GM12878 (cell line): ENCODE results near the gene CACNA1I. TPM values are rescaled to one million over a fixed set of nuclear protein-coding genes. Genes with fewer than 3 reads are reported as not detected.

Source experiments
- ATAC-seq: fragments of 200-7000 bp; cut with Tn5 transposase; 3 replicates; pipeline ENCODE4 v1.9.1; 2020; ENCODE audit warnings: mild to moderate bottlenecking, moderate library complexity
- BruUV-seq: library from RNA; stranded (reverse); fragments of 400-500 nt; replicated peaks from 2 replicates; lab custom pipeline; 2021; lab: Mats Ljungman, UMichigan
- CTCF ChIA-PET: fragments of 300-600 bp; sonication (Branson Sonifier 250); formaldehyde crosslinking; extraction: SDS; loops from one replicate; lab custom pipeline; 2021; ENCODE audit warnings: inconsistent platforms; lab: Yijun Ruan, JAX
- POLR2A ChIA-PET: fragments of 350-600 bp; formaldehyde crosslinking; extraction: SDS; loops from one replicate; lab custom pipeline; 2021; ENCODE audit warnings: inconsistent platforms; lab: Charles Lee
- RAD21 ChIA-PET: fragments of 300-600 bp; sonication (Branson Sonifier 250); formaldehyde crosslinking; loops from one replicate; lab custom pipeline; 2023; ENCODE audit warnings: antibody characterized with exemption; ENCODE audit not compliant: unreplicated experiment; lab: Charles Lee
- SMC1A ChIA-PET: fragments of 300-600 bp; sonication (Branson Sonifier 250); formaldehyde crosslinking; loops from one replicate; lab custom pipeline; 2023; ENCODE audit not compliant: unreplicated experiment, uncharacterized antibody; lab: Charles Lee
- DNase-seq: peaks from one replicate; pipeline ENCODE4 v3.0.0-alpha.2; 2011; ENCODE audit warnings: low read depth, low spot score
- FAIRE-seq: peaks from 3 replicates; lab custom pipeline; 2011; peaks lifted over from hg19 to GRCh38; lab: Jason Lieb, UNC
- H2AFZ ChIP-seq: 2 replicates; pipeline ENCODE4 v1.6.0; 2011; ENCODE audit warnings: low read depth, low read length, control low read depth; ENCODE audit not compliant: control insufficient read depth
- H3K27ac ChIP-seq: 2 replicates; pipeline ENCODE4 v1.5.1; 2011; ENCODE audit warnings: control low read depth; ENCODE audit not compliant: control insufficient read depth, insufficient read depth
- H3K27me3 ChIP-seq, 2 experiments: replicated peaks in 1 of 2; 2 replicates each; pipeline versions ENCODE4 v1.6.0 to v1.6.1; 2011; ENCODE audit warnings: low read length in 1 of 2; ENCODE audit not compliant: control insufficient read depth in 2 of 2, insufficient read depth in 2 of 2
- H3K36me3 ChIP-seq, 2 experiments: 2 replicates each; pipeline ENCODE4 v1.5.1; 2011; ENCODE audit warnings: low read length in 1 of 2; ENCODE audit not compliant: control insufficient read depth in 2 of 2, insufficient read depth in 2 of 2
- H3K4me1 ChIP-seq: 2 replicates; pipeline ENCODE4 v1.6.1; 2011; ENCODE audit warnings: mild to moderate bottlenecking, low read length, moderate library complexity, mixed read lengths; ENCODE audit not compliant: control insufficient read depth, insufficient read depth
- H3K4me2 ChIP-seq: 2 replicates; pipeline ENCODE4 v1.6.0; 2011; ENCODE audit warnings: control low read depth; ENCODE audit not compliant: control insufficient read depth, insufficient read depth
- H3K4me3 ChIP-seq: fragments of 200-600 bp; sonication (generic); 2 replicates; pipeline ENCODE4 v1.5.1; 2016
- H3K79me2 ChIP-seq: 2 replicates; pipeline ENCODE4 v1.6.0; 2011; ENCODE audit warnings: low read length; ENCODE audit not compliant: control insufficient read depth, insufficient read depth
- H3K9ac ChIP-seq: 2 replicates; pipeline ENCODE4 v1.8.0; 2011; ENCODE audit warnings: low read length, control low read depth, mixed read lengths; ENCODE audit not compliant: control insufficient read depth, insufficient read depth
- H3K9me3 ChIP-seq: replicated peaks from 3 replicates; pipeline ENCODE4 v1.5.1; 2011; ENCODE audit warnings: mild to moderate bottlenecking, low read length; ENCODE audit not compliant: control insufficient read depth, insufficient read depth
- H4K20me1 ChIP-seq: 2 replicates; pipeline ENCODE4 v1.6.0; 2011; ENCODE audit not compliant: control insufficient read depth, insufficient read depth
- ATF3 ChIP-seq: IDR thresholded peaks from 2 replicates; pipeline ENCODE4 v1.6.1; 2011; ENCODE audit warnings: low read depth, mild to moderate bottlenecking, low read length, moderate library complexity, borderline replicate concordance; ENCODE audit errors: extremely low read depth
- BCL11A ChIP-seq: IDR thresholded peaks from 2 replicates; pipeline ENCODE4 v1.6.1; 2011; ENCODE audit warnings: low read depth, low read length
- CHD1 ChIP-seq: IDR thresholded peaks from 2 replicates; pipeline ENCODE4 v1.6.1; 2012; ENCODE audit warnings: low read depth, low read length, improper control_type of control experiment
- E2F8 ChIP-seq: fragments of 450-650 bp; IDR thresholded peaks from 2 replicates; pipeline ENCODE4 v1.6.1; 2018; ENCODE audit warnings: mild to moderate bottlenecking, low read depth, moderate library complexity; ENCODE audit not compliant: partially characterized antibody
- KDM1A ChIP-seq: fragments of 200-600 bp; sonication (generic); IDR thresholded peaks from 2 replicates; pipeline ENCODE4 v1.6.1; 2016; ENCODE audit warnings: borderline replicate concordance
- MEF2A ChIP-seq: IDR thresholded peaks from 2 replicates; pipeline ENCODE4 v1.6.1; 2011; ENCODE audit warnings: low read depth, mild to moderate bottlenecking, low read length, moderate library complexity; ENCODE audit not compliant: insufficient read depth
- MEF2B ChIP-seq: fragments of 450-650 bp; IDR thresholded peaks from 2 replicates; pipeline ENCODE4 v1.6.1; 2018; ENCODE audit warnings: mild to moderate bottlenecking, moderate library complexity; ENCODE audit not compliant: partially characterized antibody, poor library complexity, severe bottlenecking
- MTA2 ChIP-seq: fragments of 450-650 bp; IDR thresholded peaks from 2 replicates; pipeline ENCODE4 v1.6.1; 2016; ENCODE audit warnings: low read depth, mild to moderate bottlenecking, moderate library complexity
- MTA3 ChIP-seq: IDR thresholded peaks from 2 replicates; pipeline ENCODE4 v1.6.1; 2012; ENCODE audit warnings: low read length, inconsistent platforms, borderline replicate concordance
- MYC ChIP-seq: IDR thresholded peaks from 2 replicates; pipeline ENCODE4 v1.6.1; 2011; ENCODE audit warnings: mild to moderate bottlenecking, low read length, moderate library complexity, inconsistent platforms; ENCODE audit not compliant: insufficient read depth, insufficient replicate concordance, insufficient read length, severe bottlenecking
- SMAD1 ChIP-seq: fragments of 450-650 bp; IDR thresholded peaks from 2 replicates; pipeline ENCODE4 v1.6.1; 2018; ENCODE audit warnings: mild to moderate bottlenecking, low read depth; ENCODE audit not compliant: partially characterized antibody
- STAT1 ChIP-seq: fragments of 450-650 bp; conservative IDR thresholded peaks from 2 replicates; pipeline ENCODE4 v1.6.1; 2014; ENCODE audit warnings: antibody characterized with exemption, mild to moderate bottlenecking
- TARDBP ChIP-seq: IDR thresholded peaks from 2 replicates; pipeline ENCODE4 v1.6.1; 2016; ENCODE audit warnings: borderline replicate concordance
- TBL1XR1 ChIP-seq: IDR thresholded peaks from 2 replicates; pipeline ENCODE4 v1.6.1; 2012; ENCODE audit warnings: low read depth, low read length, improper control_type of control experiment
- USF2 ChIP-seq: IDR thresholded peaks from 2 replicates; pipeline ENCODE4 v1.6.1; 2011; ENCODE audit warnings: low read depth, low read length, improper control_type of control experiment, borderline replicate concordance
- WRNIP1 ChIP-seq: IDR thresholded peaks from 2 replicates; pipeline ENCODE4 v1.6.1; 2011; ENCODE audit warnings: low read depth, low read length, improper control_type of control experiment, borderline replicate concordance
- ZBTB4 ChIP-seq: fragments of 450-650 bp; formaldehyde crosslinking; IDR thresholded peaks from 2 replicates; pipeline ENCODE4 v1.4.0; 2022; ENCODE audit warnings: mild to moderate bottlenecking, moderate library complexity
- ZNF622 ChIP-seq: fragments of 450-650 bp; IDR thresholded peaks from 2 replicates; pipeline ENCODE4 v1.6.1; 2017; ENCODE audit warnings: mild to moderate bottlenecking, inconsistent platforms
- WGBS: methylation state at CpG from one replicate; pipeline ENCODE4 v1.1.6; 2016; ENCODE audit warnings: low lambda C conversion rate; ENCODE audit not compliant: insufficient replicate concordance, insufficient coverage; ENCODE audit errors: missing lambda C conversion rate; 5-methylcytosine and 5-hydroxymethylcytosine counted together
- in situ Hi-C: fragments of 300-500 bp; cut with MboI; formaldehyde crosslinking; loops from 9 replicates; pipeline ENCODE4 v1.14.3; 2018; ENCODE audit warnings: mixed read lengths
- intact Hi-C: fragments of 100-400 bp; cut with micrococcal nuclease; formaldehyde crosslinking; loops from one replicate; pipeline ENCODE4 v1.14.2; 2022; ENCODE audit not compliant: unreplicated experiment
- polyA plus RNA-seq, 11 experiments: library from polyadenylated mRNA; depleted of rRNA in 4 of 11; unstranded in 6 of 11; stranded (reverse) in 5 of 11; fragments of >200 nt; fragmentation: Nextera tagmentation in 4 of 11; fragmentation: Illumina TruSeq in 1 of 11; extraction: Ambion mirVana in 4 of 11; extraction: Trizol in 1 of 11; gene quantifications; 1 replicate in 1 of 11; 2 replicates in 10 of 11; pipeline versions ENCODE4 v1.2.1 to v1.2.3, GENCODE V29; 2011 to 2016; ENCODE audit warnings: inconsistent platforms in 2 of 11, missing spikeins in 2 of 11, low read depth in 1 of 11
- total RNA-seq, 4 experiments: library from RNA; depleted of rRNA in 3 of 4; stranded (reverse); fragments of >200 nt in 3 of 4; fragmentation: Illumina TruSeq in 1 of 4; extraction: Trizol in 1 of 4; gene quantifications; 2 replicates each; pipeline versions ENCODE4 v1.2.1 to v1.2.3, GENCODE V29; 2013 to 2021

Gene CACNA1I
- total and polyA plus RNA-seq, 10 of the 15 experiments (the other 5 are each of a cell fraction or from before 2014, with no cell fraction given) = 0.01 to 0.03 TPM; not detected in 8

- no peaks in the 10 kb centered on the region for H3K36me3 ChIP-seq
- H3K79me2 ChIP-seq = no peaks in the 10 kb centered on the region
- H3K9ac ChIP-seq = no peak overlapping the region
- H3K9me3 ChIP-seq = no peaks in the 10 kb centered on the region; the same call in 2 of the 3 replicates
- BruUV-seq = no TSS peak
- no peak overlapping the region for H2AFZ ChIP-seq
- CTCF ChIA-PET = no interaction called here
- FAIRE-seq (no peak), ATAC-seq (no peak), DNase-seq (no peak)
- WGBS = 51% methylated on average over 12 of the region's 12 CpGs
- in situ Hi-C loops (no loop called here), intact Hi-C loops (no loop called here)
- no peak overlapping the region for H3K27ac ChIP-seq
- no peaks in the 10 kb centered on the region for H3K4me1 ChIP-seq
- H3K27me3 ChIP-seq = peaks cover 2 to 4% of the 10 kb centered on the region in 2 experiments; a peak in 2 of 4 replicates
- no peak overlapping the region for H3K4me3 ChIP-seq
- POLR2A ChIA-PET = no interaction called here
- no peak overlapping the region for H3K4me2 ChIP-seq
- SMC1A ChIA-PET = no interaction called here
- no peaks in the 10 kb centered on the region for H4K20me1 ChIP-seq
- RAD21 ChIA-PET = no interaction called here
- TF ChIP-seq CHD1 (no peak), MTA3 (no peak), MEF2B (no peak), SMAD1 (no peak), ZNF622 (no peak), TBL1XR1 (no peak), USF2 (no peak), ATF3 (no peak), WRNIP1 (no peak), TARDBP (no peak), KDM1A (no peak), MEF2A (no peak), BCL11A (no peak), MTA2 (no peak), MYC (no peak), ZBTB4 (no peak), STAT1 (no peak), E2F8 (no peak)
Observed at GRCh38 chr22:39677967-39678366, 107.4 kb downstream of the CACNA1I start.
